ENCODE data around the gene KAT5. TPM values are rescaled to one million over a fixed set of nuclear protein-coding genes. Genes with fewer than 3 reads are reported as not detected.
"Not testable (repeated sequence)": the region's sequence is repeated elsewhere in the genome, so short reads cannot be mapped to it uniquely, and the experiment has no call there.

KAT5 gene
- total RNA-seq, 2 donors from 2014 or later, result 74.8 to 107 TPM

- no peak for DNase-seq (ENCODE audit: low spot score)
- no peak for TF ChIP-seq POLR2AphosphoS5 (IDR thresholded peaks at IDR 0.05)
- no peak for TF ChIP-seq CTCF (IDR thresholded peaks at IDR 0.05)
- TF ChIP-seq POLR2A (IDR thresholded peaks at IDR 0.05), result no peak
- intact Hi-C loops (cut with DNase I), result loop anchor here (10.0 kb wide), 1 partner anchor 284 kb away; no protein-coding TSS in a partner anchor
- Histone ChIP-seq H3K27ac (no peak overlapping the region), H3K36me3 (no peaks in the 10 kb centered on the region), H3K27me3 (replicated peaks; ENCODE audit: insufficient read depth) (no peaks in the 10 kb centered on the region), H3K9me3 (no peaks in the 10 kb centered on the region), H3K4me3 (no peak overlapping the region), H3K4me1 (replicated peaks) (peaks cover 3% of the 10 kb centered on the region)
- WGBS, result 81% methylated on average over 3 of the region's 3 CpGs
Observed at GRCh38 chr11:65700399-65700798, 11.7 kb upstream of the KAT5 start.

- Histone ChIP-seq H3K9me3 (no peaks in the 10 kb centered on the region), H3K36me3 (no peaks in the 10 kb centered on the region), H3K4me1 (replicated peaks) (no peaks in the 10 kb centered on the region), H3K27ac (no peak overlapping the region), H3K27me3 (replicated peaks; ENCODE audit: insufficient read depth) (no peaks in the 10 kb centered on the region), H3K4me3 (no peak overlapping the region)
- intact Hi-C loops (cut with DNase I), result loop anchor here (10.0 kb wide), 1 partner anchor 283 kb away; no protein-coding TSS in a partner anchor
- no peak for DNase-seq (ENCODE audit: low spot score)
- TF ChIP-seq POLR2AphosphoS5 (IDR thresholded peaks at IDR 0.05), result no peak
- TF ChIP-seq POLR2A (IDR thresholded peaks at IDR 0.05), result no peak
- no peak for TF ChIP-seq CTCF (IDR thresholded peaks at IDR 0.05)
- 91% methylated on average over 1 of the region's 1 CpG for WGBS
Observed at GRCh38 chr11:65701686-65702085, 10.4 kb upstream of the KAT5 start.

- no peaks in the 10 kb centered on the region for H3K4me1 ChIP-seq (replicated peaks)
- H3K4me3 ChIP-seq, result no peak overlapping the region
- TF ChIP-seq POLR2A (IDR thresholded peaks at IDR 0.05), result no peak
- TF ChIP-seq POLR2AphosphoS5 (IDR thresholded peaks at IDR 0.05), result no peak
- TF ChIP-seq CTCF (IDR thresholded peaks at IDR 0.05), result no peak
- no peaks in the 10 kb centered on the region for H3K9me3 ChIP-seq
- DNase-seq (ENCODE audit: low spot score), result no peak
- intact Hi-C loops (cut with DNase I), result loop anchor here (10.0 kb wide), 1 partner anchor 281 kb away; no protein-coding TSS in a partner anchor
- H3K36me3 ChIP-seq, result no peaks in the 10 kb centered on the region
- 67% methylated on average over 4 of the region's 4 CpGs for WGBS
- H3K27ac ChIP-seq, result no peak overlapping the region
- H3K27me3 ChIP-seq (replicated peaks; ENCODE audit: insufficient read depth), result no peaks in the 10 kb centered on the region
Observed at GRCh38 chr11:65703846-65704245, 8.2 kb upstream of the KAT5 start.

GRCh38 chr11:65706303-65706763 lies 5.7 kb upstream of the KAT5 start:
- intact Hi-C loops (cut with DNase I), result loop anchor here (5.0 to 10.0 kb wide), 2 partner anchors 126 to 278 kb away; partner anchors contain the start of gene SNX32
- TF ChIP-seq CTCF (IDR thresholded peaks at IDR 0.05) (peak; percentile 46 to 83 (median 60)), POLR2AphosphoS5 (IDR thresholded peaks at IDR 0.05) (peak; percentile 36)
- WGBS, result 16% methylated on average over 14 of the region's 14 CpGs
- H3K27ac ChIP-seq; H3K36me3 ChIP-seq; H3K27me3 ChIP-seq (replicated peaks; ENCODE audit: insufficient read depth); H3K4me1 ChIP-seq (replicated peaks); H3K4me3 ChIP-seq; H3K9me3 ChIP-seq: not testable (repeated sequence)
- peak; percentile 44 for DNase-seq (ENCODE audit: low spot score)

GRCh38 chr11:65707002-65707401 lies 5.0 kb upstream of the KAT5 start:
- intact Hi-C loops (cut with DNase I), result loop anchor here (5.0 to 10.0 kb wide), 2 partner anchors 125 to 278 kb away; partner anchors contain the start of gene SNX32
- H3K36me3 ChIP-seq; H3K4me1 ChIP-seq (replicated peaks); H3K27me3 ChIP-seq (replicated peaks; ENCODE audit: insufficient read depth); H3K27ac ChIP-seq; H3K9me3 ChIP-seq; H3K4me3 ChIP-seq; DNase-seq (ENCODE audit: low spot score): not testable (repeated sequence)
- WGBS, result 92% methylated on average over 10 of the region's 12 CpGs

Measured in prostate gland (tissue), 2 donors.